HepG2 (cell line): ENCODE measurements around the gene TBC1D30. TPM values are rescaled to one million over a fixed set of nuclear protein-coding genes. Genes with fewer than 3 reads are reported as not detected.

Source experiments
- ATF7 ChIP-seq, 2 experiments: fragments of 450-650 bp in 1 of 2; sonication (generic) in 1 of 2; formaldehyde crosslinking in 1 of 2; IDR thresholded peaks; 2 replicates each; pipeline versions ENCODE4 v1.4.0 to v1.6.1; 2016 to 2020; ENCODE audit warnings: antibody characterized with exemption in 1 of 2, mild to moderate bottlenecking in 1 of 2, missing genetic modification reagents in 1 of 2
- CBX2 ChIP-seq, 2 experiments: fragments of 200-600 bp in 1 of 2; sonication (generic); formaldehyde crosslinking in 1 of 2; IDR thresholded peaks; 2 replicates each; pipeline versions ENCODE4 v1.7.0 to v1.8.1; 2018 to 2022; ENCODE audit warnings: low read depth in 2 of 2, low read length in 1 of 2, mild to moderate bottlenecking in 1 of 2, missing genetic modification reagents in 1 of 2
- CBX5 ChIP-seq: sonication (generic); formaldehyde crosslinking; IDR thresholded peaks from 2 replicates; pipeline ENCODE4 v1.4.0; 2020; ENCODE audit warnings: missing genetic modification reagents, borderline replicate concordance
- DMAP1 ChIP-seq: IDR thresholded peaks from 2 replicates; pipeline ENCODE4 v1.6.1; 2016
- ELF3 ChIP-seq: IDR thresholded peaks from 2 replicates; pipeline ENCODE4 v1.6.1; 2016; ENCODE audit warnings: missing genetic modification reagents, missing compliant biosample characterization
- ELF4 ChIP-seq: sonication (generic); formaldehyde crosslinking; IDR thresholded peaks from 2 replicates; pipeline ENCODE4 v1.5.0; 2020; ENCODE audit warnings: missing genetic modification reagents, mild to moderate bottlenecking, moderate library complexity, borderline replicate concordance
- GABPB1 ChIP-seq: IDR thresholded peaks from 2 replicates; pipeline ENCODE4 v1.6.1; 2016; ENCODE audit warnings: mild to moderate bottlenecking, missing genetic modification reagents, moderate library complexity, missing compliant biosample characterization
- HES4 ChIP-seq: sonication (generic); formaldehyde crosslinking; IDR thresholded peaks from 2 replicates; pipeline ENCODE4 v1.9.0; 2021; ENCODE audit warnings: mild to moderate bottlenecking, missing genetic modification reagents, borderline replicate concordance
- KAT8 ChIP-seq: IDR thresholded peaks from 2 replicates; pipeline ENCODE4 v1.6.1; 2016; ENCODE audit warnings: missing genetic modification reagents, missing compliant biosample characterization
- MATR3 ChIP-seq: sonication (generic); formaldehyde crosslinking; IDR thresholded peaks from 2 replicates; pipeline ENCODE4 v1.4.0; 2020; ENCODE audit warnings: missing genetic modification reagents
- MBD4 ChIP-seq: IDR thresholded peaks from 2 replicates; pipeline ENCODE4 v1.6.1; 2012; ENCODE audit warnings: low read length, inconsistent platforms, borderline replicate concordance
- NAIF1 ChIP-seq: sonication (generic); formaldehyde crosslinking; IDR thresholded peaks from 2 replicates; pipeline ENCODE4 v1.5.0; 2020; ENCODE audit warnings: mild to moderate bottlenecking, missing genetic modification reagents, borderline replicate concordance
- NFRKB ChIP-seq: fragments of 450-650 bp; IDR thresholded peaks from 2 replicates; pipeline ENCODE4 v1.6.1; 2017
- POLR2AphosphoS5 ChIP-seq: IDR thresholded peaks from 2 replicates; pipeline ENCODE4 v1.6.1; 2012; ENCODE audit warnings: low read depth, low read length
- REL ChIP-seq: sonication (generic); formaldehyde crosslinking; conservative IDR thresholded peaks from 2 replicates; pipeline ENCODE4 v1.8.0; 2022; ENCODE audit warnings: mild to moderate bottlenecking, missing genetic modification reagents, moderate library complexity
- SP1 ChIP-seq, 2 experiments: fragments of 450-650 bp in 1 of 2; sonication (generic) in 1 of 2; formaldehyde crosslinking in 1 of 2; IDR thresholded peaks; 2 replicates each; pipeline versions ENCODE4 v1.4.0 to v1.6.1; 2016 to 2020; ENCODE audit warnings: missing genetic modification reagents in 1 of 2
- THAP7 ChIP-seq: sonication (generic); formaldehyde crosslinking; IDR thresholded peaks from 2 replicates; pipeline ENCODE4 v1.8.1; 2023; ENCODE audit warnings: mild to moderate bottlenecking, missing genetic modification reagents
- ZBTB20 ChIP-seq: sonication (generic); formaldehyde crosslinking; IDR thresholded peaks from 2 replicates; pipeline ENCODE4 v1.8.1; 2023; ENCODE audit warnings: missing genetic modification reagents, low read depth, mild to moderate bottlenecking, borderline replicate concordance
- ZC3H4 ChIP-seq: sonication (generic); formaldehyde crosslinking; IDR thresholded peaks from 2 replicates; pipeline ENCODE4 v1.4.0; 2020; ENCODE audit warnings: missing genetic modification reagents, borderline replicate concordance
- ZFP1 ChIP-seq: IDR thresholded peaks from 2 replicates; pipeline ENCODE4 v1.6.1; 2016
- ZNF263 ChIP-seq: sonication (generic); formaldehyde crosslinking; IDR thresholded peaks from 2 replicates; pipeline ENCODE4 v1.4.0; 2020; ENCODE audit warnings: missing genetic modification reagents
- ZNF33A ChIP-seq: sonication (generic); formaldehyde crosslinking; IDR thresholded peaks from 2 replicates; pipeline ENCODE4 v1.5.1; 2020; ENCODE audit warnings: missing genetic modification reagents, mild to moderate bottlenecking, moderate library complexity, borderline replicate concordance
- ZNF549 ChIP-seq: sonication (generic); formaldehyde crosslinking; IDR thresholded peaks from 2 replicates; pipeline ENCODE4 v1.5.0; 2020; ENCODE audit warnings: missing genetic modification reagents
- ZNF564 ChIP-seq: sonication (generic); formaldehyde crosslinking; IDR thresholded peaks from 2 replicates; pipeline ENCODE4 v1.8.1; 2023; ENCODE audit warnings: mild to moderate bottlenecking, missing genetic modification reagents
- ZNF768 ChIP-seq: sonication (generic); formaldehyde crosslinking; IDR thresholded peaks from 2 replicates; pipeline ENCODE4 v1.4.0; 2020; ENCODE audit warnings: missing genetic modification reagents
- ZNF839 ChIP-seq: sonication (generic); formaldehyde crosslinking; IDR thresholded peaks from 2 replicates; pipeline ENCODE4 v1.4.0; 2020; ENCODE audit warnings: missing genetic modification reagents, mild to moderate bottlenecking, borderline replicate concordance
- polyA plus RNA-seq, 8 experiments: library from polyadenylated mRNA; depleted of rRNA in 3 of 8; stranded (reverse) in 7 of 8; unstranded in 1 of 8; fragments of >200 nt; fragmentation: Illumina TruSeq in 4 of 8; extraction: Trizol in 4 of 8; gene quantifications; 2 replicates each; pipeline versions ENCODE4 v1.2.1 to v1.2.3, GENCODE V29; 2011 to 2016; ENCODE audit warnings: low read depth in 4 of 8, missing spikeins in 1 of 8, mixed read lengths in 1 of 8; ENCODE audit not compliant: insufficient read depth in 1 of 8
- total RNA-seq, 5 experiments: library from RNA; depleted of rRNA; stranded (reverse); fragments of >200 nt; fragmentation: Illumina TruSeq; extraction: Trizol; gene quantifications; 2 replicates each; pipeline ENCODE4 v1.2.3, GENCODE V29; 2016; ENCODE audit warnings: low read depth in 1 of 5
- TF ChIP-seq, protein P1 (sequence below): IDR thresholded peaks from 2 replicates; pipeline ENCODE4 v1.6.1; 2016; ENCODE audit warnings: missing biosample characterization, missing genetic modification reagents, low read depth
- TF ChIP-seq, protein P2 (sequence below): sonication (generic); formaldehyde crosslinking; IDR thresholded peaks from 2 replicates; pipeline ENCODE4 v1.4.0; 2020; ENCODE audit warnings: missing genetic modification reagents

TBC1D30 gene
- total and polyA plus RNA-seq, 2 of the 13 experiments (the other 11 are each of a cell fraction or from before 2014, with no cell fraction given) = 0.42 to 0.67 TPM

- no peak for TF ChIP-seq POLR2AphosphoS5
- no peak for TF ChIP-seq ZFP1 (CRISPR knock-in tag)
- TF ChIP-seq HES4 (CRISPR knock-in tag) = peak; percentile 66; the same call in 1 of the 2 replicates
- no peak for TF ChIP-seq ZNF33A (CRISPR knock-in tag)
- TF ChIP-seq, protein P1, sequence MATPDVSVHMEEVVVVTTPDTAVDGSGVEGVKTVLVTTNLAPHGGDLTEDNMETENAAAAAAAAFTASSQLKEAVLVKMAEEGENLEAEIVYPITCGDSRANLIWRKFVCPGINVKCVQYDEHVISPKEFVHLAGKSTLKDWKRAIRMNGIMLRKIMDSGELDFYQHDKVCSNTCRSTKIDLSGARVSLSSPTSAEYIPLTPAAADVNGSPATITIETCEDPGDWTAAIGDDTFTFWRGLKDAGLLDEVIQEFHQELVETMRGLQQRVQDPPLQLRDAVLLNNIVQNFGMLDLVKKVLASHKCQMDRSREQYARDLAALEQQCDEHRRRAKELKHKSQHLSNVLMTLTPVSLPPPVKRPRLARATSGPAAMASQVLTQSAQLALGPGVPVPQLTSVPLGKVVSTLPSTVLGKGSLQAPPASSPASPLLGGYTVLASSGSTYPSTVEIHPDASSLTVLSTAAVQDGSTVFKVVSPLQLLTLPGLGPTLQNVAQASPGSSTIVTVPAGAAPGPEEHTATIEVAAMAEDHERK (CRISPR knock-in tag) = no peak
- TF ChIP-seq ZC3H4 = no peak
- no peak for TF ChIP-seq SP1 (IDR thresholded peaks at IDR 0.05)
- no peak for TF ChIP-seq SP1 (CRISPR knock-in tag; IDR thresholded peaks at IDR 0.05)
- TF ChIP-seq MBD4 = no peak
- no peak for TF ChIP-seq CBX2 (IDR thresholded peaks at IDR 0.05; ENCODE audit: low read depth, low read length)
- no peak; the same call in 1 of the 2 replicates for TF ChIP-seq CBX2 (CRISPR knock-in tag; IDR thresholded peaks at IDR 0.05; ENCODE audit: low read depth)
- TF ChIP-seq ZNF549 = no peak
- 0 out of 2 replicates have a peak, but pooled peaks have one; percentile 6 for TF ChIP-seq DMAP1 (CRISPR knock-in tag)
- no peak for TF ChIP-seq ZNF839
- TF ChIP-seq GABPB1 (CRISPR knock-in tag) = peak; percentile 49; the same call in 1 of the 2 replicates
- TF ChIP-seq ZNF768 (CRISPR knock-in tag) = no peak
- no peak for TF ChIP-seq ZBTB20 (CRISPR knock-in tag)
- TF ChIP-seq NAIF1 = no peak
- TF ChIP-seq ELF3 (CRISPR knock-in tag) = no peak
- peak; percentile 39; the same call in 1 of the 2 replicates for TF ChIP-seq THAP7 (CRISPR knock-in tag)
- no peak for TF ChIP-seq CBX5 (CRISPR knock-in tag)
- TF ChIP-seq NFRKB = no peak
- TF ChIP-seq, protein P2, sequence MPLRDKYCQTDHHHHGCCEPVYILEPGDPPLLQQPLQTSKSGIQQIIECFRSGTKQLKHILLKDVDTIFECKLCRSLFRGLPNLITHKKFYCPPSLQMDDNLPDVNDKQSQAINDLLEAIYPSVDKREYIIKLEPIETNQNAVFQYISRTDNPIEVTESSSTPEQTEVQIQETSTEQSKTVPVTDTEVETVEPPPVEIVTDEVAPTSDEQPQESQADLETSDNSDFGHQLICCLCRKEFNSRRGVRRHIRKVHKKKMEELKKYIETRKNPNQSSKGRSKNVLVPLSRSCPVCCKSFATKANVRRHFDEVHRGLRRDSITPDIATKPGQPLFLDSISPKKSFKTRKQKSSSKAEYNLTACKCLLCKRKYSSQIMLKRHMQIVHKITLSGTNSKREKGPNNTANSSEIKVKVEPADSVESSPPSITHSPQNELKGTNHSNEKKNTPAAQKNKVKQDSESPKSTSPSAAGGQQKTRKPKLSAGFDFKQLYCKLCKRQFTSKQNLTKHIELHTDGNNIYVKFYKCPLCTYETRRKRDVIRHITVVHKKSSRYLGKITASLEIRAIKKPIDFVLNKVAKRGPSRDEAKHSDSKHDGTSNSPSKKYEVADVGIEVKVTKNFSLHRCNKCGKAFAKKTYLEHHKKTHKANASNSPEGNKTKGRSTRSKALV (CRISPR knock-in tag) = peak; percentile 83; the same call in 1 of the 2 replicates
- TF ChIP-seq ZNF564 (CRISPR knock-in tag) = no peak
- TF ChIP-seq REL (CRISPR knock-in tag) = no peak
- no peak for TF ChIP-seq ATF7 (IDR thresholded peaks at IDR 0.05)
- no peak for TF ChIP-seq ATF7 (CRISPR knock-in tag; IDR thresholded peaks at IDR 0.05)
- no peak for TF ChIP-seq KAT8
- TF ChIP-seq ZNF263 (CRISPR knock-in tag) = peak; percentile 4
- TF ChIP-seq ELF4 = no peak
- no peak for TF ChIP-seq MATR3 (CRISPR knock-in tag)
Measured at GRCh38 chr12:64780531-64781279, 43.7 kb upstream of the TBC1D30 start (continued).
